ENCODE data around the gene LUZP2.

Gene LUZP2

DNA sequence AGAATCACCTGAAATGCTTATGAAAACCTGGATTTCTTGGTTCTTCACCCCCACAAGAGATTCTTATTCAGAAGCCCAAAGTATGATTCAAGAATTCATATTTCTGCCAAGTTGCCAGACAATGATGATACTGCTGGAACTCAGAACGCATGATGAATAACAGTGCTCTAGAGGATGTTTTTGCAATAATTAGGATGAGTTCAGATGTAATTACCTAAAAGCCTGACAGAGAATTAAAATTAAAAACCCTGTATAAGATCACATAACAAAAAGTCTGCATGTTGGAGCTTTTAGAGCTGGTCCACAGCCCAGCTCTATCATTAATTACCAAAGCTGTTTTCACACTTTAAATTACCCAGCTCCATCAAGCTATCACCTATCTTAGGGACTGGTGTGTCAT lies 211.8 kb downstream of the LUZP2 start:
- no peak overlapping the region for H3K27ac ChIP-seq (ENCODE audit: insufficient read depth in 1 of 2, low read depth in 1 of 2, low read length in 2 of 2, poor library complexity in 1 of 2, severe bottlenecking in 2 of 2)
- CTCF ChIA-PET = no interaction called here
- H3K27me3 ChIP-seq (replicated peaks in 2 of 5; ENCODE audit: control insufficient read depth in 4 of 5, insufficient read depth in 5 of 5, low read length in 4 of 5) = no peaks in the 10 kb centered on the region
- DNase-seq = no peak
- no peak overlapping the region for H3K4me3 ChIP-seq (ENCODE audit: control insufficient read depth in 1 of 7, extremely low read depth in 1 of 7, insufficient read depth in 4 of 7, low read depth in 2 of 7, low read length in 6 of 7)
- H3K4me1 ChIP-seq (ENCODE audit: control extremely low read depth in 1 of 4, control insufficient read depth in 4 of 4, insufficient read depth in 4 of 4, low read length in 3 of 4) = no peaks in the 10 kb centered on the region
- H3K36me3 ChIP-seq (ENCODE audit: control insufficient read depth in 4 of 4, insufficient read depth in 4 of 4, low read length in 3 of 4) = no peaks in the 10 kb centered on the region
- no CpG with 5 or more reads among the region's 1 CpG for WGBS (ENCODE audit: insufficient coverage)
- no peaks in the 10 kb centered on the region for H3K9me3 ChIP-seq (ENCODE audit: control extremely low read depth in 1 of 5, control insufficient read depth in 4 of 5, insufficient read depth in 2 of 5, low read depth in 1 of 5, low read length in 4 of 5)
- POLR2A ChIA-PET = no interaction called here

GRCh38 chr11:24709928-24710565 lies 213.2 kb downstream of the LUZP2 start:
- POLR2A ChIA-PET = no interaction called here
- WGBS (ENCODE audit: insufficient coverage) = no CpG with 5 or more reads among the region's 2 CpGs
- Histone ChIP-seq H3K36me3 (ENCODE audit: control insufficient read depth in 4 of 4, insufficient read depth in 4 of 4, low read length in 3 of 4) (no peaks in the 10 kb centered on the region), H3K27me3 (replicated peaks in 2 of 5; ENCODE audit: control insufficient read depth in 4 of 5, insufficient read depth in 5 of 5, low read length in 4 of 5) (no peaks in the 10 kb centered on the region), H3K27ac (ENCODE audit: insufficient read depth in 1 of 2, low read depth in 1 of 2, low read length in 2 of 2, poor library complexity in 1 of 2, severe bottlenecking in 2 of 2) (no peak overlapping the region), H3K4me1 (ENCODE audit: control extremely low read depth in 1 of 4, control insufficient read depth in 4 of 4, insufficient read depth in 4 of 4, low read length in 3 of 4) (no peaks in the 10 kb centered on the region), H3K4me3 (ENCODE audit: control insufficient read depth in 1 of 7, extremely low read depth in 1 of 7, insufficient read depth in 4 of 7, low read depth in 2 of 7, low read length in 6 of 7) (no peak overlapping the region), H3K9me3 (ENCODE audit: control extremely low read depth in 1 of 5, control insufficient read depth in 4 of 5, insufficient read depth in 2 of 5, low read depth in 1 of 5, low read length in 4 of 5) (no peaks in the 10 kb centered on the region)
- DNase-seq = no peak
- CTCF ChIA-PET = no interaction called here

- CTCF ChIA-PET = no interaction called here
Measured at GRCh38 chr11:24714601-24715000, 217.7 kb downstream of the LUZP2 start.

DNA sequence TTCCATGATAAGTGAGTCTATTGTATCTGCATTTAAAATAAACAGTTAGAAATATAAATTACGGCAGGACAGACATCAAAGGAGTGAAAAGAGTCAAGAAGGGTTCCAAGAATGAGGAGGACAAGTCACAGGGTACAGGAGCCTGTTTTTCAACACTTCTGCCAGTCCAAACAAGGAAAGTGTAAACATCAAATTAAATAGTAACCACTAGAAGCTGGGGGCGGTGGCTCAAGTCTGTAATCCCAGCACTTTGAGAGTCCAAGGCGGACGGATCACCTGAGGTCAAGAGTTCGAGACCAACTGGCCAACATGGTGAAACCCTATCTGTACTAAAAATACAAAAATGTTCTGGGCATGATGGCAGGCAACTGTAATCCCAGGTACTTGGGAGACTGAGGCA lies 219.6 kb downstream of the LUZP2 start:
- Histone ChIP-seq H3K4me1 (ENCODE audit: control extremely low read depth in 1 of 4, control insufficient read depth in 4 of 4, insufficient read depth in 4 of 4, low read length in 3 of 4) (no peaks in the 10 kb centered on the region), H3K27ac (ENCODE audit: insufficient read depth in 1 of 2, low read depth in 1 of 2, low read length in 2 of 2, poor library complexity in 1 of 2, severe bottlenecking in 2 of 2) (no peak overlapping the region), H3K27me3 (replicated peaks in 2 of 5; ENCODE audit: control insufficient read depth in 4 of 5, insufficient read depth in 5 of 5, low read length in 4 of 5) (no peaks in the 10 kb centered on the region), H3K9me3 (ENCODE audit: control extremely low read depth in 1 of 5, control insufficient read depth in 4 of 5, insufficient read depth in 2 of 5, low read depth in 1 of 5, low read length in 4 of 5) (peaks cover 0 to 2% (median 0%) of the 10 kb centered on the region in 5 experiments), H3K4me3 (ENCODE audit: control insufficient read depth in 1 of 7, extremely low read depth in 1 of 7, insufficient read depth in 4 of 7, low read depth in 2 of 7, low read length in 6 of 7) (no peak overlapping the region), H3K36me3 (ENCODE audit: control insufficient read depth in 4 of 4, insufficient read depth in 4 of 4, low read length in 3 of 4) (no peaks in the 10 kb centered on the region)
- ChIA-PET POLR2A (no interaction called here), CTCF (no interaction called here)
- no peak for DNase-seq
- 98% methylated on average over 4 of the region's 5 CpGs for WGBS (ENCODE audit: insufficient coverage)

More at GRCh38 chr11:24714601-24715000, 217.7 kb downstream of the LUZP2 start:
- no peaks in the 10 kb centered on the region for H3K27me3 ChIP-seq (replicated peaks in 2 of 5; ENCODE audit: control insufficient read depth in 4 of 5, insufficient read depth in 5 of 5, low read length in 4 of 5)
- no peak for DNase-seq
- H3K4me3 ChIP-seq (ENCODE audit: control insufficient read depth in 1 of 7, extremely low read depth in 1 of 7, insufficient read depth in 4 of 7, low read depth in 2 of 7, low read length in 6 of 7) = no peak overlapping the region
- no peaks in the 10 kb centered on the region for H3K4me1 ChIP-seq (ENCODE audit: control extremely low read depth in 1 of 4, control insufficient read depth in 4 of 4, insufficient read depth in 4 of 4, low read length in 3 of 4)
- no CpG with 5 or more reads among the region's 1 CpG for WGBS (ENCODE audit: insufficient coverage)
- POLR2A ChIA-PET = no interaction called here
- H3K27ac ChIP-seq (ENCODE audit: insufficient read depth in 1 of 2, low read depth in 1 of 2, low read length in 2 of 2, poor library complexity in 1 of 2, severe bottlenecking in 2 of 2) = no peak overlapping the region
- H3K36me3 ChIP-seq (ENCODE audit: control insufficient read depth in 4 of 4, insufficient read depth in 4 of 4, low read length in 3 of 4) = no peaks in the 10 kb centered on the region
- H3K9me3 ChIP-seq (ENCODE audit: control extremely low read depth in 1 of 5, control insufficient read depth in 4 of 5, insufficient read depth in 2 of 5, low read depth in 1 of 5, low read length in 4 of 5) = peaks cover 0 to 2% (median 0%) of the 10 kb centered on the region in 5 experiments

DNA sequence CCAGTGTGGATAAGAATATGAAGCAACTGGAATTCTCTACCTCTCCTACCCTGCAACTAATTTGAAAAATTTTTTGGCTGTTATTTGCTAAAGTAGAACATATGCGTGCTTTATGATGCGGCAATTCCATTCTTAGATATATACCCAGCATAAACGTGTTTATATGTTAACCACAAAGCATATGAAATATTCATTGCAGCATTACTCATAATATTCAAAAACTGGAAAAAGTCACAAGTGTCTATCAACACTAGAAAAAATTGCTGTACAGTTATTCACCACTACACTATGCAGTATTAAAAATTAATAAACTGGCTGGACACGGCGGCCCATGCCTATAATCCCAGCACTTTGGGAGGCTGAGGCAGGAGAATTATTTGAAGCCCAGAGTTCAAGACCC lies 226.4 kb downstream of the LUZP2 start:
- Histone ChIP-seq H3K9me3 (ENCODE audit: control extremely low read depth in 1 of 5, control insufficient read depth in 4 of 5, insufficient read depth in 2 of 5, low read depth in 1 of 5, low read length in 4 of 5) (peaks cover 0 to 1% (median 0%) of the 10 kb centered on the region in 5 experiments), H3K4me3 (ENCODE audit: control insufficient read depth in 1 of 7, extremely low read depth in 1 of 7, insufficient read depth in 4 of 7, low read depth in 2 of 7, low read length in 6 of 7) (no peak overlapping the region), H3K36me3 (ENCODE audit: control insufficient read depth in 4 of 4, insufficient read depth in 4 of 4, low read length in 3 of 4) (no peaks in the 10 kb centered on the region), H3K27me3 (replicated peaks in 2 of 5; ENCODE audit: control insufficient read depth in 4 of 5, insufficient read depth in 5 of 5, low read length in 4 of 5) (no peaks in the 10 kb centered on the region), H3K4me1 (ENCODE audit: control extremely low read depth in 1 of 4, control insufficient read depth in 4 of 4, insufficient read depth in 4 of 4, low read length in 3 of 4) (no peaks in the 10 kb centered on the region), H3K27ac (ENCODE audit: insufficient read depth in 1 of 2, low read depth in 1 of 2, low read length in 2 of 2, poor library complexity in 1 of 2, severe bottlenecking in 2 of 2) (no peak overlapping the region)
- 92% methylated on average over 2 of the region's 5 CpGs for WGBS (ENCODE audit: insufficient coverage)
- ChIA-PET CTCF (no interaction called here), POLR2A (no interaction called here)
- DNase-seq = no peak

DNA sequence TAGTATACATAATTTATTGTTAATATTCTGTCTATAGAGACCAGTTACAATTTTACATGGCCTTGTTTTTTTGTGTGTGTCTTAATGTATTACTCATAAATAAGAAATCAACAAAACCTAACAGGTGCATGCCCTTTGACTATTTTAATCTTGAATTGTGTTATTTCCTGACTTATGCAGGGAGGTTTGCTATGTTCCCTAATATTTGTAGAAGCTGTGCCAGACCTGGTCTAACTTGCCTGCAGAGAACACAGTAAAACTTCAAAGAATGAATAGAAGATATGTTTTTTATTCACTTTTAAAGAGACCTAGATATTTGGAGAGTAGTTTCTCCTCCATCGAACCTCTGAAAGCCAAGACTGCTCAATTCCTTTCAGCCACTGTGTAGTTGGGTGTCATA lies 234.7 kb downstream of the LUZP2 start:
- POLR2A ChIA-PET = no interaction called here
- no peak overlapping the region for H3K4me3 ChIP-seq (ENCODE audit: control insufficient read depth in 1 of 7, extremely low read depth in 1 of 7, insufficient read depth in 4 of 7, low read depth in 2 of 7, low read length in 6 of 7)
- H3K36me3 ChIP-seq (ENCODE audit: control insufficient read depth in 4 of 4, insufficient read depth in 4 of 4, low read length in 3 of 4) = no peaks in the 10 kb centered on the region
- no peaks in the 10 kb centered on the region for H3K9me3 ChIP-seq (ENCODE audit: control extremely low read depth in 1 of 5, control insufficient read depth in 4 of 5, insufficient read depth in 2 of 5, low read depth in 1 of 5, low read length in 4 of 5)
- no peak for DNase-seq
- CTCF ChIA-PET = no interaction called here
- H3K27me3 ChIP-seq (replicated peaks in 2 of 5; ENCODE audit: control insufficient read depth in 4 of 5, insufficient read depth in 5 of 5, low read length in 4 of 5) = no peaks in the 10 kb centered on the region
- H3K27ac ChIP-seq (ENCODE audit: insufficient read depth in 1 of 2, low read depth in 1 of 2, low read length in 2 of 2, poor library complexity in 1 of 2, severe bottlenecking in 2 of 2) = no peak overlapping the region
- no peaks in the 10 kb centered on the region for H3K4me1 ChIP-seq (ENCODE audit: control extremely low read depth in 1 of 4, control insufficient read depth in 4 of 4, insufficient read depth in 4 of 4, low read length in 3 of 4)
- WGBS (ENCODE audit: insufficient coverage) = 100% methylated on average over 1 of the region's 1 CpG

GRCh38 chr11:24734742-24735237 lies 237.9 kb downstream of the LUZP2 start:
- peaks cover 0 to 10% (median 3%) of the 10 kb centered on the region in 4 experiments for H3K4me1 ChIP-seq (ENCODE audit: control extremely low read depth in 1 of 4, control insufficient read depth in 4 of 4, insufficient read depth in 4 of 4, low read length in 3 of 4)
- ChIA-PET POLR2A (no interaction called here), CTCF (no interaction called here)
- H3K27ac ChIP-seq (ENCODE audit: insufficient read depth in 1 of 2, low read depth in 1 of 2, low read length in 2 of 2, poor library complexity in 1 of 2, severe bottlenecking in 2 of 2) = no peak overlapping the region
- no peaks in the 10 kb centered on the region for H3K9me3 ChIP-seq (ENCODE audit: control extremely low read depth in 1 of 5, control insufficient read depth in 4 of 5, insufficient read depth in 2 of 5, low read depth in 1 of 5, low read length in 4 of 5)
- H3K27me3 ChIP-seq (replicated peaks in 2 of 5; ENCODE audit: control insufficient read depth in 4 of 5, insufficient read depth in 5 of 5, low read length in 4 of 5) = no peaks in the 10 kb centered on the region
- H3K4me3 ChIP-seq (ENCODE audit: control insufficient read depth in 1 of 7, extremely low read depth in 1 of 7, insufficient read depth in 4 of 7, low read depth in 2 of 7, low read length in 6 of 7) = no peak overlapping the region
- DNase-seq = no peak
- H3K36me3 ChIP-seq (ENCODE audit: control insufficient read depth in 4 of 4, insufficient read depth in 4 of 4, low read length in 3 of 4) = no peaks in the 10 kb centered on the region
- 90% methylated on average over 1 of the region's 3 CpGs for WGBS (ENCODE audit: insufficient coverage)

All from common myeloid progenitor, CD34-positive (primary cell).